ENCODE data around the gene TRIM67. TPM values are rescaled to one million over a fixed set of nuclear protein-coding genes. Genes with fewer than 3 reads are reported as not detected.
A peak's percentile ranks its signal among the peaks of the same experiment; 100 is the strongest.

The TRIM67 gene
- total and polyA plus RNA-seq, 12 donors = 0.06 to 1.5 (median 0.31) TPM

DNA sequence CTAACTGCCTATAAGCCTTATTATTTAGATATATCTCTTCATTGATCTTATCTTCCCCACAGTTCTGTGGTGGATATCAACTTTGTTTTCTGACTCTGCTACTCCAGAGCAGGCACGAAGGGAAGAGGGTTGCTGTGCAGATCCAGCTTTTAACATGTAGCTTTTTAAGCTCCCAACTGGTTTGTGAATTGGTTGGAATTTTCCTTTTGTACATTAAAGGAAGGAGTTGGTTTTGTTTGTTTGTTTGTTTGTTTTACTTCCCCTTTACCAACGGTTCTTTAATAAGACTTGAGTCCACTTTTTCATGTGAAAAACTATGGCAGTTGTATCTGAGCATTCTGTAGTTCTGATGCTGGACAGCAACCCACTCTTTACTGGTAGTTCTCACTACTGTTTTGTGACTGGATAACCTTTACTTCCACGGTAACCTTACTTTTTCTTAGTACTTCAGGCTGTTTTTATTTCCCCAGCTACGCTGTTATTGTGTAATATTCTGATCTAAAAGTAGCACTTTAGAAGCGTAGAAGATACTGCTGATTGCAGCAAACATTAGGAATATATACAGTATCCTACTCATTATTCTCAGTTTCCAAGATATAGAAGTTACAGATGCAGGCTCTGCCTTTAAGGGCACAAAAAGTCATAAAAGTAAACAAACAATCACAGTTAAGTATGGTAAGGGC is 80.8 kb downstream of the TRIM67 start:
- DNase-seq = no peak
- Histone ChIP-seq H3K4me3 (peak overlapping the region in 1 of 4 donors; percentile 94), H3K9me3 (replicated peaks in 1 of 3) (no peaks in the 10 kb centered on the region), H3K36me3 (replicated peaks in 1 of 2) (peaks cover 0 to 13% of the 10 kb centered on the region in 2 donors), H3K4me1 (replicated peaks in 1 of 2) (peaks cover 19 to 39% of the 10 kb centered on the region in 2 donors), H3K27me3 (no peaks in the 10 kb centered on the region), H3K27ac (no peak overlapping the region)
- intact Hi-C loops (cut with DNase I) = loop anchor here in 1 of 2 donors (10.0 kb wide), 1 partner anchor 352 kb away; no protein-coding TSS in a partner anchor
- no peak for TF ChIP-seq POLR2A (IDR thresholded peaks at IDR 0.05)
- TF ChIP-seq, protein P1, sequence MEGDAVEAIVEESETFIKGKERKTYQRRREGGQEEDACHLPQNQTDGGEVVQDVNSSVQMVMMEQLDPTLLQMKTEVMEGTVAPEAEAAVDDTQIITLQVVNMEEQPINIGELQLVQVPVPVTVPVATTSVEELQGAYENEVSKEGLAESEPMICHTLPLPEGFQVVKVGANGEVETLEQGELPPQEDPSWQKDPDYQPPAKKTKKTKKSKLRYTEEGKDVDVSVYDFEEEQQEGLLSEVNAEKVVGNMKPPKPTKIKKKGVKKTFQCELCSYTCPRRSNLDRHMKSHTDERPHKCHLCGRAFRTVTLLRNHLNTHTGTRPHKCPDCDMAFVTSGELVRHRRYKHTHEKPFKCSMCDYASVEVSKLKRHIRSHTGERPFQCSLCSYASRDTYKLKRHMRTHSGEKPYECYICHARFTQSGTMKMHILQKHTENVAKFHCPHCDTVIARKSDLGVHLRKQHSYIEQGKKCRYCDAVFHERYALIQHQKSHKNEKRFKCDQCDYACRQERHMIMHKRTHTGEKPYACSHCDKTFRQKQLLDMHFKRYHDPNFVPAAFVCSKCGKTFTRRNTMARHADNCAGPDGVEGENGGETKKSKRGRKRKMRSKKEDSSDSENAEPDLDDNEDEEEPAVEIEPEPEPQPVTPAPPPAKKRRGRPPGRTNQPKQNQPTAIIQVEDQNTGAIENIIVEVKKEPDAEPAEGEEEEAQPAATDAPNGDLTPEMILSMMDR (IDR thresholded peaks at IDR 0.05) = no peak
- WGBS, 4 donors = 36 to 45% (median 41%) methylated on average over 5 of the region's 5 CpGs

DNA sequence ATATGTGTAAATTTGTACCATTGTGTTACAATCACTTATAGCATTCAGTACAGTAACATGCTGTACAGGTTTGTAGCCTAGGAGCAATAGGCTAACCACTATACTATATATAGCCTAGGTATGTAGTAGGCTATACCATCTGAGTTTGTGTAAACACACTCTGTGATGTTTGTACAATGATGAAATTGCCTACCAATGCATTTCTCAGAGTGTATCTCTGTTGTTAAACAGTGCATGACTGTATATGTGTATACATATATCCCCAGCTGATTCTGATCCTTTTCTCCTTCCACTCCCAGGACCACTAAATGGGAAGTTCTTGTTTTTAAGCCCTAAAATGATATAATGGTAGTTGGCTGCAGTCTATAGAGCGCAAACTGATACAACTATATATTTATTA is 86.9 kb downstream of the TRIM67 start:
- H3K9me3 ChIP-seq (replicated peaks in 1 of 3) = no peaks in the 10 kb centered on the region
- DNase-seq = no peak
- 93 to 100% (median 99%) methylated on average over 1 of the region's 1 CpG for WGBS, 4 donors
- peaks cover 0 to 8% of the 10 kb centered on the region in 2 donors for H3K4me1 ChIP-seq (replicated peaks in 1 of 2)
- H3K27ac ChIP-seq = no peak overlapping the region
- TF ChIP-seq POLR2A (IDR thresholded peaks at IDR 0.05) = no peak
- TF ChIP-seq, protein P1 (IDR thresholded peaks at IDR 0.05) = no peak
- no peaks in the 10 kb centered on the region for H3K27me3 ChIP-seq
- peaks cover 0 to 14% of the 10 kb centered on the region in 2 donors for H3K36me3 ChIP-seq (replicated peaks in 1 of 2)
- H3K4me3 ChIP-seq = no peak overlapping the region
- intact Hi-C loops (cut with DNase I) = loop anchor here in 1 of 2 donors (10.0 kb wide), 1 partner anchor 346 kb away; no protein-coding TSS in a partner anchor

DNA sequence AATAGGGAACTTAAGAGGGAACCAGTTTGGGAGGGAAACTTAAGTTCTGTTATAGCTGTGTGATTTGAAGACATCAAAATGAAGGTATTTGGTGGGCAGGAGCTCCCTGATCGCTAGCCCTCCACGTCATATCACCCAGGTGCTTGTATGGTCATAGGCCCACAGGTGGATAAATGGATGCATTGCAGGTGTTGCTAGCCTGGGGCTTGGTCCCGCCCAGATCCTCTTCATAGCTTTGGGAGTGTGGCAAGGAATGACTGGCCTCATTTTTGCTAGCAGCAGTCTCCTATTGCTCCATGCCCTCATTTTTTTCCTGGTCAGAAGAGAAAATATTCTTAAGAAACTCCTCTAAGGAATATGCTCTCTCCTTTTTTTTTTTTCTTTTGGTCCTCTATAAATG is 90.5 kb downstream of the TRIM67 start:
- no peaks in the 10 kb centered on the region for H3K27me3 ChIP-seq
- 88 to 97% (median 95%) methylated on average over 3 of the region's 3 CpGs for WGBS, 4 donors
- no peaks in the 10 kb centered on the region for H3K4me1 ChIP-seq (replicated peaks in 1 of 2)
- no peak for DNase-seq
- intact Hi-C loops (cut with DNase I) = no loop called here
- H3K27ac ChIP-seq = no peak overlapping the region
- no peak overlapping the region for H3K4me3 ChIP-seq
- no peaks in the 10 kb centered on the region for H3K9me3 ChIP-seq (replicated peaks in 1 of 3)
- H3K36me3 ChIP-seq (replicated peaks in 1 of 2) = peaks cover 0 to 27% of the 10 kb centered on the region in 2 donors
- TF ChIP-seq, protein P1 (IDR thresholded peaks at IDR 0.05) = no peak
- no peak for TF ChIP-seq POLR2A (IDR thresholded peaks at IDR 0.05)

DNA sequence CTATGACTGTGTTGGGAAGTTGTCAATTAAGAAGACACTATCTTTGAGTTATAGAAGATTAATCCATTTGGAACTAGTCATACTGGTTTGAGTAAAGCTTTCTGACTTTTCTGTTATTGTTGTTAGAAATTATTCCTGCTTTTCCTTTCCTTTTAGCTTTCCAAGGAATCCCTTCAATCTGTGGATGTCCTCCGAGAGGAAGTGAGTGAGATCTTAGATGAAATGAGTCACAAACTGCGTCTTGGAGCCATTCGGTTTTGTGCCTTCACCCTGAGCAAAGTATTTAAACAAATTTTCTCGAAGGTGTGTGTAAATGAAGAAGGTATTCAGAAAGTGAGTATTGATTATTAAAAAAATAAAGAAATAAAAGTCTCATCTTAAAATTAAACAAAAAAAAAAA is 98.5 kb downstream of the TRIM67 start:
- H3K9me3 ChIP-seq (replicated peaks in 1 of 3) = no peaks in the 10 kb centered on the region
- no peak overlapping the region for H3K4me3 ChIP-seq
- no peaks in the 10 kb centered on the region for H3K27me3 ChIP-seq
- intact Hi-C loops (cut with DNase I) = no loop called here
- WGBS, 4 donors = 89 to 98% (median 94%) methylated on average over 4 of the region's 4 CpGs
- TF ChIP-seq, protein P1 (IDR thresholded peaks at IDR 0.05) = no peak
- TF ChIP-seq POLR2A (IDR thresholded peaks at IDR 0.05) = no peak
- no peak overlapping the region for H3K27ac ChIP-seq
- no peak for DNase-seq
- peaks cover 0 to 50% of the 10 kb centered on the region in 2 donors for H3K36me3 ChIP-seq (replicated peaks in 1 of 2)
- no peaks in the 10 kb centered on the region for H3K4me1 ChIP-seq (replicated peaks in 1 of 2)
